ENCODE results near the gene ZNRF1. TPM values are rescaled to one million over a fixed set of nuclear protein-coding genes. Genes with fewer than 3 reads are reported as not detected.

ZNRF1 gene
- total and polyA plus RNA-seq, 7 donors: 10.6 to 33.0 (median 16.9) TPM

- Histone ChIP-seq H3K4me3 (peak overlapping the region; percentile 84 to 99 (median 93)), H3K27ac (peak overlapping the region; percentile 77 to 93 (median 92)), H3K9me3 (no peaks in the 10 kb centered on the region), H3K27me3 (no peaks in the 10 kb centered on the region), H3K4me1 (peaks cover 0 to 43% (median 22%) of the 10 kb centered on the region in 4 donors), H3K36me3 (no peaks in the 10 kb centered on the region)
- TF ChIP-seq CTCF (IDR thresholded peaks at IDR 0.05) (peak in 1 of 4 experiments; percentile 8), EP300 (IDR thresholded peaks at IDR 0.05) (no peak)
- WGBS, 2 donors: 2% methylated on average over 71 of the region's 71 CpGs
- intact Hi-C loops (cut with DNase I): loop anchor here (5.0 kb wide), 1 partner anchor 57 kb away; no protein-coding TSS in a partner anchor
- DNase-seq: peak; percentile 80
Measured at GRCh38 chr16:74999609-75000480, 1.0 kb downstream of the ZNRF1 start.

- TF ChIP-seq POLR2A (IDR thresholded peaks at IDR 0.05): no peak
- no peak for TF ChIP-seq POLR2AphosphoS5 (IDR thresholded peaks at IDR 0.05)
- no peak for TF ChIP-seq CTCF (IDR thresholded peaks at IDR 0.05)
- TF ChIP-seq EP300 (IDR thresholded peaks at IDR 0.05): no peak
- 37 to 39% methylated on average over 15 of the region's 15 CpGs for WGBS, 2 donors
- no peak for DNase-seq
- Histone ChIP-seq H3K4me1 (peaks cover 0 to 47% (median 26%) of the 10 kb centered on the region in 4 donors), H3K9me3 (no peaks in the 10 kb centered on the region), H3K27ac (peak overlapping the region; percentile 77 to 93 (median 92)), H3K27me3 (no peaks in the 10 kb centered on the region), H3K4me3 (peak overlapping the region; percentile 84 to 99 (median 93)), H3K36me3 (no peaks in the 10 kb centered on the region)
- intact Hi-C loops (cut with DNase I): loop anchor here (5.0 kb wide), 1 partner anchor 57 kb away; no protein-coding TSS in a partner anchor
Measured at GRCh38 chr16:75000481-75001081, 1.8 kb downstream of the ZNRF1 start.

- TF ChIP-seq CTCF (IDR thresholded peaks at IDR 0.05) (no peak), POLR2AphosphoS5 (IDR thresholded peaks at IDR 0.05) (no peak), EP300 (IDR thresholded peaks at IDR 0.05) (no peak), POLR2A (IDR thresholded peaks at IDR 0.05) (no peak)
- no peak overlapping the region for H3K4me3 ChIP-seq
- H3K4me1 ChIP-seq: peaks cover 0 to 53% (median 31%) of the 10 kb centered on the region in 4 donors
- no peaks in the 10 kb centered on the region for H3K27me3 ChIP-seq
- no peaks in the 10 kb centered on the region for H3K9me3 ChIP-seq
- no peaks in the 10 kb centered on the region for H3K36me3 ChIP-seq
- no peak for DNase-seq
- WGBS, 2 donors: 65 to 81% methylated on average over 9 of the region's 9 CpGs
- peak overlapping the region in 3 of 4 donors; percentile 0 to 92 (median 91) for H3K27ac ChIP-seq
- intact Hi-C loops (cut with DNase I): loop anchor here (5.0 kb wide), 1 partner anchor 55 kb away; no protein-coding TSS in a partner anchor
Measured at GRCh38 chr16:75002474-75002873, 3.6 kb downstream of the ZNRF1 start.

- intact Hi-C loops (cut with DNase I): loop anchor here (5.0 kb wide), 1 partner anchor 53 kb away; no protein-coding TSS in a partner anchor
- H3K9me3 ChIP-seq: no peaks in the 10 kb centered on the region
- DNase-seq: no peak
- peaks cover 0 to 51% (median 39%) of the 10 kb centered on the region in 4 donors for H3K4me1 ChIP-seq
- TF ChIP-seq POLR2AphosphoS5 (IDR thresholded peaks at IDR 0.05) (no peak), POLR2A (IDR thresholded peaks at IDR 0.05) (no peak), EP300 (IDR thresholded peaks at IDR 0.05) (no peak), CTCF (IDR thresholded peaks at IDR 0.05) (no peak)
- H3K27ac ChIP-seq: peak overlapping the region in 2 of 4 donors; percentile 7 to 22
- H3K4me3 ChIP-seq: no peak overlapping the region
- H3K27me3 ChIP-seq: no peaks in the 10 kb centered on the region
- 92 to 93% methylated on average over 5 of the region's 5 CpGs for WGBS, 2 donors
- H3K36me3 ChIP-seq: no peaks in the 10 kb centered on the region
Measured at GRCh38 chr16:75003931-75004330, 5.1 kb downstream of the ZNRF1 start.
